ENCODE results near the gene SLC22A3.

SLC22A3 gene

GRCh38 chr6:160360955-160361354 lies 12.8 kb downstream of the SLC22A3 start:
- Histone ChIP-seq H3K9me3 (ENCODE audit: control insufficient read depth, insufficient read depth, low read length) (no peaks in the 10 kb centered on the region), H3K79me2 (ENCODE audit: control insufficient read depth, low read length) (no peaks in the 10 kb centered on the region), H3K27me3 (ENCODE audit: control insufficient read depth, low read length) (no peaks in the 10 kb centered on the region), H3K4me3 (ENCODE audit: low read length) (no peak overlapping the region), H3K27ac (ENCODE audit: low read depth, low read length) (no peak overlapping the region), H3K9me2 (replicated peaks; ENCODE audit: control insufficient read depth, low read length) (no peaks in the 10 kb centered on the region), H3K4me1 (ENCODE audit: control insufficient read depth, low read length) (no peaks in the 10 kb centered on the region), H3K4me2 (ENCODE audit: low read length) (no peak overlapping the region), H3F3A (ENCODE audit: control insufficient read depth, insufficient read depth) (no peaks in the 10 kb centered on the region), H4K20me1 (ENCODE audit: control insufficient read depth, insufficient read depth, low read depth, low read length) (no peaks in the 10 kb centered on the region), H3K36me3 (ENCODE audit: control insufficient read depth, low read length) (no peaks in the 10 kb centered on the region)
- TF ChIP-seq CTCF (IDR thresholded peaks at IDR 0.05; ENCODE audit: low read depth, low read length, poor library complexity, severe bottlenecking) (no peak), EZH2phosphoT487 (IDR thresholded peaks at IDR 0.05; ENCODE audit: borderline replicate concordance, low read length) (no peak)

DNA sequence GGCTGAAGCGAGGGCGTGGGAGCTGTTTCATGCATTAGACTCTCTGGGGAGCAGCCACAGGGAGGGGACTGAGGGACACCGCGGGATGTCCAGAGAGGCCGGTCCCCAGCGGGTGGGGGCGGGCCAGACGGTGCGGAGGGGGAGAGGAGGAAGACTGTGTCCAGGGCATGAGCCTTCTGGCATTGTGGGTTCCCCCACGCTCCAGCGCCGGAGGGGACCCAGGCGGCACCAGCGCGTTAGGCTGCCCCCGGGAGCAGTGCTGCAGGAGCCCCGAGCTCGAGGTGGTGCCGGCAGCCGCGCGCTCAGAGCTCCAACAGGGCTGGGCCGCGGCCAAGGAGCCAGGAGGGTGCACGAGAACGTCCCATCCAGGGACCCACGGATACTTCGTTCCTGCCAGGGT lies 14.4 kb downstream of the SLC22A3 start:
- no peak for TF ChIP-seq EZH2phosphoT487 (IDR thresholded peaks at IDR 0.05; ENCODE audit: borderline replicate concordance, low read length)
- no peak for TF ChIP-seq CTCF (IDR thresholded peaks at IDR 0.05; ENCODE audit: low read depth, low read length, poor library complexity, severe bottlenecking)
- no peaks in the 10 kb centered on the region for H3F3A ChIP-seq (ENCODE audit: control insufficient read depth, insufficient read depth)
- no peaks in the 10 kb centered on the region for H3K36me3 ChIP-seq (ENCODE audit: control insufficient read depth, low read length)
- H3K27ac ChIP-seq (ENCODE audit: low read depth, low read length): no peak overlapping the region
- H3K79me2 ChIP-seq (ENCODE audit: control insufficient read depth, low read length): no peaks in the 10 kb centered on the region
- H3K4me2 ChIP-seq (ENCODE audit: low read length): no peak overlapping the region
- H3K9me2 ChIP-seq (replicated peaks; ENCODE audit: control insufficient read depth, low read length): no peaks in the 10 kb centered on the region
- H3K4me3 ChIP-seq (ENCODE audit: low read length): no peak overlapping the region
- no peaks in the 10 kb centered on the region for H3K9me3 ChIP-seq (ENCODE audit: control insufficient read depth, insufficient read depth, low read length)
- H4K20me1 ChIP-seq (ENCODE audit: control insufficient read depth, insufficient read depth, low read depth, low read length): no peaks in the 10 kb centered on the region
- H3K27me3 ChIP-seq (ENCODE audit: control insufficient read depth, low read length): no peaks in the 10 kb centered on the region
- H3K4me1 ChIP-seq (ENCODE audit: control insufficient read depth, low read length): no peaks in the 10 kb centered on the region

DNA sequence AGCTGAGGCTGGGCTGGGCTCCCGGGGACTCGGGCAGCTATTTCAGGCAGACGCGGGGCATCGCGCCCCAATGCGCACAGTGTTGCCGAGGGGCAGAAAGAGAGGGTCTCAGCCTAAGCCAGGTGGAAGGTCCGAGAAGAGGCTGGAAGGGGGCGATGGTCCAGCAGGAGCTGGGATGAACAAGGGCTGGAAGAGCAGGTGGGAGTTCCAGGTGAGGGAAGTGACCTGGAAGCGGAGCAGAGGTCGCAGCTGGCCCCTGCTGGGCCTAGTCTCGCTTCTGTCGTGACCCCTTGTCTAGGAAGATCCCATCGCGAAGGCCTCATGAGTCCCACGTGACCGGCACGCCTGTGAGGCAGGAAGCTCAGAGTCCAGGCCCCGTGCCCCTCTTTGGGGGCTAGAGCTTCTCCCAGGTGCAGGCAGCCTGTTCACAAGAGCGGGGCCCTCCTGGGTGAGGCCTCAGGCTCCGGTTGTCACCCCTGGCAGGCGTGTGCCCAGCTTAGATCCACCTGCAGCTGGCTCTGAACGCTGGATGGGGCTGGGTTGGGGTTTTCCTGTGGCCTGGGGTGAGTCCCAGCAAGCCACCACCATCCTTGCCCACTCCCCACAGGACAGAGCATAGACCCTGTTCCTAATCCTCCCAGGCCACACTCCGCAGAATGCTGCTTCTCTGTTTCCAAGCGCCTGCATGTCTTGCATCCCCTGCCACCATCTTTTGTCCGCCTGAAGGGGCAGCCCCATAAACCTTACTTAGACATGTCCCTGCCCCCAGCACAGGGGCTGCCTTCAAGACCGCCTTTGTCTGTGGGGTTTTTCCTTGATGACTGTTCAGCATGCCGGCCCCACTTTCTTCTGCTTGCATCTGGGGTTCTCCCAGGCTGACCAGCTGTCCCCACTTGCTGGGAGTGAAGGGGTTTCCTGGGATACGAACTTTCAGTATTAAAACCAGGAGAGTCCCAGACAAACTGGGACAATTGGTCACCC lies 15.1 kb downstream of the SLC22A3 start:
- no peak overlapping the region for H3K4me2 ChIP-seq (ENCODE audit: low read length)
- no peak overlapping the region for H3K4me3 ChIP-seq (ENCODE audit: low read length)
- H3K9me2 ChIP-seq (replicated peaks; ENCODE audit: control insufficient read depth, low read length): no peaks in the 10 kb centered on the region
- no peak overlapping the region for H3K27ac ChIP-seq (ENCODE audit: low read depth, low read length)
- no peaks in the 10 kb centered on the region for H4K20me1 ChIP-seq (ENCODE audit: control insufficient read depth, insufficient read depth, low read depth, low read length)
- no peak for TF ChIP-seq CTCF (IDR thresholded peaks at IDR 0.05; ENCODE audit: low read depth, low read length, poor library complexity, severe bottlenecking)
- no peak for TF ChIP-seq EZH2phosphoT487 (IDR thresholded peaks at IDR 0.05; ENCODE audit: borderline replicate concordance, low read length)
- no peaks in the 10 kb centered on the region for H3K27me3 ChIP-seq (ENCODE audit: control insufficient read depth, low read length)
- H3K79me2 ChIP-seq (ENCODE audit: control insufficient read depth, low read length): no peaks in the 10 kb centered on the region
- H3K9me3 ChIP-seq (ENCODE audit: control insufficient read depth, insufficient read depth, low read length): no peaks in the 10 kb centered on the region
- H3K36me3 ChIP-seq (ENCODE audit: control insufficient read depth, low read length): no peaks in the 10 kb centered on the region
- no peaks in the 10 kb centered on the region for H3F3A ChIP-seq (ENCODE audit: control insufficient read depth, insufficient read depth)
- H3K4me1 ChIP-seq (ENCODE audit: control insufficient read depth, low read length): no peaks in the 10 kb centered on the region
